ENCODE data around the gene ZER1.

Gene ZER1

GRCh38 chr9:128688501-128689292, 83.0 kb downstream of the ZER1 start, which contains the start of gene SET:
Gene SET, plus strand, starts transcription at chr9:128689222. Its CDS starts 361 bp downstream, at chr9:128689583.
- Histone ChIP-seq H3K27me3 (replicated peaks; ENCODE audit: control insufficient read depth, insufficient read depth, low read length) (no peaks in the 10 kb centered on the region), H3K4me3 (replicated peaks; ENCODE audit: low read depth, low read length) (peak within 1 kb of the TSS; percentile 95), H3K36me3 (ENCODE audit: control insufficient read depth, insufficient read depth, low read length) (peaks cover 2% of the 10 kb centered on the region; the same call in 1 of the 2 replicates)
- DNase-seq (ENCODE audit: extremely low read depth, insufficient read length): peak; percentile 98
- TF ChIP-seq, protein P1, sequence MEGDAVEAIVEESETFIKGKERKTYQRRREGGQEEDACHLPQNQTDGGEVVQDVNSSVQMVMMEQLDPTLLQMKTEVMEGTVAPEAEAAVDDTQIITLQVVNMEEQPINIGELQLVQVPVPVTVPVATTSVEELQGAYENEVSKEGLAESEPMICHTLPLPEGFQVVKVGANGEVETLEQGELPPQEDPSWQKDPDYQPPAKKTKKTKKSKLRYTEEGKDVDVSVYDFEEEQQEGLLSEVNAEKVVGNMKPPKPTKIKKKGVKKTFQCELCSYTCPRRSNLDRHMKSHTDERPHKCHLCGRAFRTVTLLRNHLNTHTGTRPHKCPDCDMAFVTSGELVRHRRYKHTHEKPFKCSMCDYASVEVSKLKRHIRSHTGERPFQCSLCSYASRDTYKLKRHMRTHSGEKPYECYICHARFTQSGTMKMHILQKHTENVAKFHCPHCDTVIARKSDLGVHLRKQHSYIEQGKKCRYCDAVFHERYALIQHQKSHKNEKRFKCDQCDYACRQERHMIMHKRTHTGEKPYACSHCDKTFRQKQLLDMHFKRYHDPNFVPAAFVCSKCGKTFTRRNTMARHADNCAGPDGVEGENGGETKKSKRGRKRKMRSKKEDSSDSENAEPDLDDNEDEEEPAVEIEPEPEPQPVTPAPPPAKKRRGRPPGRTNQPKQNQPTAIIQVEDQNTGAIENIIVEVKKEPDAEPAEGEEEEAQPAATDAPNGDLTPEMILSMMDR (IDR thresholded peaks at IDR 0.05; ENCODE audit: insufficient read depth, low read length, poor library complexity, severe bottlenecking): no peak

DNA sequence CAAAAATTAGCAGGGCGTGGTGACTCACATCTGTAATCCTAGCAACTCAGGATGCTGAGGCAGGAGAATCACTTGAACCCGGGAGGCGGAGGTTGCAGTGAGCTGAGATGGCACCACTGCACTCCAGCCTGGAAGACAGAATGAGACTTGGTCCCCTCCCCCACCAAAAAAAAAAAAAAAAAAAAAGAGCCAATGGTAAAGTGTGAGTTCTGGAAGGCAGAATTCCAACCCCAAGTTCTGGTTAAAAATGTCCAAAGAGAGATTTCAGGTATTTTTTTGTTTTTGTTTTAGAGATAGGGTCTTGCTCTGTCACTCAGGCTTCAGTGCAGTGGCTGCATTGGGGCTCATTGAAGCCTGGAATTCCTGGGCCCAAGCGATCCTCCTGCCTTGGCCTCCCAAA, 84.3 kb downstream of the ZER1 start:
- TF ChIP-seq, protein P1 (IDR thresholded peaks at IDR 0.05; ENCODE audit: insufficient read depth, low read length, poor library complexity, severe bottlenecking): no peak
- Histone ChIP-seq H3K4me3 (replicated peaks; ENCODE audit: low read depth, low read length) (no peak overlapping the region), H3K36me3 (ENCODE audit: control insufficient read depth, insufficient read depth, low read length) (no peaks in the 10 kb centered on the region; the same call in 1 of the 2 replicates), H3K27me3 (replicated peaks; ENCODE audit: control insufficient read depth, insufficient read depth, low read length) (no peaks in the 10 kb centered on the region)
- no peak for DNase-seq (ENCODE audit: extremely low read depth, insufficient read length)

DNA sequence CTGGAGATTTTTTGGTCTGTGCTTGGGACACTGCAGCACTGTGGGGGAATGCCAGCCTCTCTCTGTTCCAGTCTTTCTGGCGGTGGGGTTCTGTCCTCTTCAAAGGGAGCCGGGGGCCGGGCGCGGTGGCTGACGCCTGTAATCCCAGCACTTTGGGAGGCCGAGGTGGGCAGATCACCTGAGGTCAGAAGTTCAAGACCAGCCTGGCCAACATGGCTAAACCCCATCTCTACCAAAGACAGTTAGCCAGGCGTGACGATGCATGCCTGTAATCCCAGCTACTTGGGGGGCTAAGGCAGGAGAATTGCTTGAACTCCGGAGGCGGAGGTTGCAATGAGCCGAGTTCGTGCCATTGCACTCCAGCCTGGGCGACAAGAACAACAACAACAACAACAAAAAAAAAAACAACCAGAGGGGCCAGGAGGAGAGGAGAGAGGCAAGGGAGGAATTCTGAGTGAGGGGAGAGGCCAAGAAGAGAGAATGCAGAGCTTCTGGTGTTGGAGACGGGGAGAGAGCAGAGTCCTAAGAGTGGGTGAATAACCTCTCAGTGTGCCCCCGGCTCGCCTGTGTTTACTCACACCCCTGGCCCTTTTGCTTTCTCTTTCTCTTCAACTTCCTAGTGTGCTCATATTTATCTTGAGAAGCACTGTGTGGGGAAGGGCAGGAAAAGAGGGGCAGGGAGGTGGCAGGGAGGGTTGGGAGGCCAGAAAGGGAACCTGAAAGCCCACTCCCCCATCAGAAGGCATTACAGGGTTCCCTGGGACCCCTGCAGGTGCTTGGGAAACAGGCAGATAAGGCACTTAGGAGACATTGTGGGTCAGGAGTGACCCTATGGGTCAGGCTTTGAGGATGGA, 85.9 kb downstream of the ZER1 start:
- H3K36me3 ChIP-seq (ENCODE audit: control insufficient read depth, insufficient read depth, low read length): no peaks in the 10 kb centered on the region
- H3K4me3 ChIP-seq (replicated peaks; ENCODE audit: low read depth, low read length): peak overlapping the region; percentile 81

GRCh38 chr9:128684325-128685199, 87.2 kb downstream of the ZER1 start:
- DNase-seq (ENCODE audit: extremely low read depth, insufficient read length): peak; percentile 84
- Histone ChIP-seq H3K36me3 (ENCODE audit: control insufficient read depth, insufficient read depth, low read length) (no peaks in the 10 kb centered on the region), H3K27me3 (replicated peaks; ENCODE audit: control insufficient read depth, insufficient read depth, low read length) (no peaks in the 10 kb centered on the region), H3K4me3 (replicated peaks; ENCODE audit: low read depth, low read length) (peak overlapping the region; percentile 81)
- TF ChIP-seq, protein P1 (IDR thresholded peaks at IDR 0.05; ENCODE audit: insufficient read depth, low read length, poor library complexity, severe bottlenecking): no peak

More for the DNA sequence above, 85.9 kb downstream of the ZER1 start:
- H3K27me3 ChIP-seq (replicated peaks; ENCODE audit: control insufficient read depth, insufficient read depth, low read length): no peaks in the 10 kb centered on the region
- DNase-seq (ENCODE audit: extremely low read depth, insufficient read length): no peak
- TF ChIP-seq, protein P1 (IDR thresholded peaks at IDR 0.05; ENCODE audit: insufficient read depth, low read length, poor library complexity, severe bottlenecking): no peak

DNA sequence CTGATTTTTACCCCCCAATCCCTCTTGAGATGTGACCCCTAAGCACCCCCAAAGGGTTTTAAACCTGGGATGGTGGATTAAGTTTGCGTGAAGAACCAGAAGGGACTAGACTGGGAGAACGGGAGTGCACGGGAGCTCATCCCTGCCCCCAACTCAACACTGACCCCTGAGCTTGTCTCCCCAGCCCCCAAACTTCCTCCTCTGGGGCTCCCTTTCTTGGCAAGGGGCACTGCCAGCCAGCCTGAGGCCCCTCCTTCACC, 87.7 kb downstream of the ZER1 start:
- TF ChIP-seq, protein P1 (IDR thresholded peaks at IDR 0.05; ENCODE audit: insufficient read depth, low read length, poor library complexity, severe bottlenecking): no peak
- peak overlapping the region; percentile 81 for H3K4me3 ChIP-seq (replicated peaks; ENCODE audit: low read depth, low read length)
- DNase-seq (ENCODE audit: extremely low read depth, insufficient read length): no peak
- H3K36me3 ChIP-seq (ENCODE audit: control insufficient read depth, insufficient read depth, low read length): no peaks in the 10 kb centered on the region; the same call in 1 of the 2 replicates
- H3K27me3 ChIP-seq (replicated peaks; ENCODE audit: control insufficient read depth, insufficient read depth, low read length): no peaks in the 10 kb centered on the region
